HG02610 (cell line): ENCODE measurements around the gene PGS1.
"Not testable (repeated sequence)": the region's sequence is repeated elsewhere in the genome, so short reads cannot be mapped to it uniquely, and the experiment has no call there.

Experiments used
- ATAC-seq: cut with Tn5 transposase; IDR thresholded peaks from one replicate; pipeline ENCODE4 v1.9.1; 2021; ENCODE audit warnings: mild to moderate bottlenecking, moderate library complexity; ENCODE audit not compliant: unreplicated experiment

PGS1 gene

DNA sequence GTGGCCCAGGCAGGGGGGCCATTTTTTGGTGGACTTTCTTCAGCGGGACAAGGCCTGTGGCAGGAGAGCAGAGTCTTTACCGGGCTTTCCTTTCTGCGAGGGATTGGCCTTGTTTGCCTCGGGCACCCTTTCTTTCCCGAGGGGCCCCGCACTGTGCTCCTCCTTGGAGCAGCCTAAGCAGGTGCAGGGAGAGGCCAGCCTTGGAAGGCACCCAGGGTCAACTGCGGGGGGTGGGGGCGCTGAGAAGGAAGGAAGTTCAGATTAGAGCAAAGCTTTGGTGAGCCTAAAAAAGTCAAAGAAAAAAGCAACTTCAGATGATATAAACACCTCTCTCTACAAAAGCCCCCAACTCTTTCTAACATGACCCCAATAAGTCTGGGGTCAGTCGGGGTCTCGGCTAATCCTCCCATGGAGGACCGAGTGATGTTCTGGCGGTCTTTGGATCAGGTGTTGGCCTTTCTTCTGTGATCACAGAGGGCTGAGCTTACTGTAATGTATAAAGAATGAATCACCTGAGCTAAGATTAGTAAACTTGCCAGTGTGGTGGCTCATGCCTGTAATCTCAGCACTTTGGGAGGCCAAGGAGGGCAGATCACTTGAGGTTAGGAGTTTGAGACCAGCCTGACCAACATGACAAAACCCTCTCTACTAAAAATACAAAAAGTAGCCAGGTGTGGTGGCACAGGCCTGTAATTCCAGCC lies 63.0 kb downstream of the PGS1 start:
- ATAC-seq = no peak

- no peak for ATAC-seq
Observed at GRCh38 chr17:78442648-78443218, 64.3 kb downstream of the PGS1 start.

- ATAC-seq = no peak
Observed at GRCh38 chr17:78444392-78444791, 65.9 kb downstream of the PGS1 start.

DNA sequence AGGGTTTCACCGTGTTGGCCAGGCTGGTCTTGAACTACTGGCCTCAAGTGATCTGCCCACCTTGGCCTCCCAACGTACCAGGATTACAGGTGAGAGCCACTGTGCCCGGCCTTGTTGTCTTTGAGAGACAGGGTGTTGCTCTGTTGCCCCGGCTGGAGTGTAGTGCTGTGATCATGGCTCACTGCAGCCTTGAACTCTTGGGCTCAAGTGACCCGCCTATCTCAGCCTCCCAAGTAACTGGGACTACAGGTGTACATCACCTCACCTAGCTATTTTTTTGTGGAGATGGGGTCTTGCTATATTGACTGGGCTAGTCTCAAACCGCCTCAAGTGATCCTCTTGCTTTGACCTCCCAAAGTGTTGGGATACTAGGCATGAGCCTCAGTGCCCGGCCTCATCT lies 68.4 kb downstream of the PGS1 start:
- ATAC-seq = no peak

DNA sequence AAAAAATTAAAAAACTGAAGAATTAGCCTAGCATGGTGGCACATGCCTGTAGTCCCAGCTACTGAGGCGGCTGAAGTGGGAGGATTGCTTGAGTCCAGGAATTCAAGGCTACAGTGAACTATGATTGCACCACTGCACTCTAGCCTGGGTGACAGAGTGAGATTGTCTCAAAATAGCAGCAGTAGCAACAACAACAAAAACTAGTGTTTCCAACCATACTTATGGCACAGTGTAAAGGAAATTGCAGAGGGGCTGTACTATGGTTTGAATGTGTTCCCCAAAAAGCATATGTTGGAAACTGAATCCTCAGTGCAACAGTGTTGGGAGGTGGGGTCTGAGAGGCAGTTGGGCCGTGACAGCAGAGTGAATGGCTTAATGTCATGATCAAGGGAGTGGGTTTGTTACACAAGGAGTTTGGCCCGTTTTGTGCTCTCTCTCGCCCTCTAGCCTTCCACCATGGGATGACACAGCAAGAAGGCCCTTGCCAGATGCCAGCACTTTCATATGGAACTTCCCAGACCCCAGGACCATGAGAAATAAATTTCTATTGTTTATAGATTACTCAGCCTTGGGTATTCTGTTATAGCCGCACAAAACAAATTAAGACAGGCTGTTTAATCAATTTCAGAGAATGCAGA lies 70.0 kb downstream of the PGS1 start:
- ATAC-seq = no peak

GRCh38 chr17:78449983-78450595 lies 71.6 kb downstream of the PGS1 start:
- no peak for ATAC-seq

GRCh38 chr17:78450696-78451345 lies 72.4 kb downstream of the PGS1 start:
- ATAC-seq = no peak

- no peak for ATAC-seq
Observed at GRCh38 chr17:78451753-78452152, 73.3 kb downstream of the PGS1 start.

DNA sequence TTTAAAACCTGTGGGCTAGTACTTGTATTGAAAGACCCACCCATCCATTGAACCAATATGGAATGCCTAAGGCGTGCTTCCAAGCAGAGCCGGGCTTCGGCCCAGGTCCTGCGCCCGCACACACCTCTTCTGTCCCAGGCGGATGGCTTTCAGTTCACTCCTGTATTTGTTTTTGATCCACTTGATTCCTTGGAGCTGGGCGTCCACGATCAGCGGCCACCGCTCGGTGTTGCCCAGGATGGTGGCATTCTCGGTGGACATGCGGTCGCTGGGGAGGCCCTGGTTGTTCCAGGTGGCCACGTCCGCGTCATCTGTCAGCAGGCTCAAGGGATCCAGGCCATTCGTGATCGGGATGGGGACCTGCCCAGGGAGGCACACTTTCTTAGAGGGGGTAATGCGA lies 75.9 kb downstream of the PGS1 start:
- no peak for ATAC-seq

DNA sequence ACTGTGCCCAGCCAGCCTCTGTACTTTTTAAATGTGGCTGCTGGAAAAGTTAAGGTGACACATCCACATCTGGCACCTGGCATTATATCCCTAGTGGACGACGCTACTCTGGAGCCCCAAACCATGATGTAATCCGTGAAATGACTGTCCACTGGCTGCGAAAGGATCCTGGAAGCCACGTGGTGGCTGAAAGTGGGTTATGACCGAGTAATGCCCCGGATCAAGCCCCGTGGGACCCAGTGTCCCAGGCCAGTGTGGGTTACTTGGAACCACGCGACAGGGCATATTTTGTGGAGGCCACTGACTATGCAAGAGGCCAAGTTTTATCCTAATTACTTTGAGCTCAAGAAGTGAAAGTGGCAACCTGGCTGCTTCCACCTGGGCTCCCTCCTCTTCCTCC lies 79.6 kb downstream of the PGS1 start:
- no peak for ATAC-seq

DNA sequence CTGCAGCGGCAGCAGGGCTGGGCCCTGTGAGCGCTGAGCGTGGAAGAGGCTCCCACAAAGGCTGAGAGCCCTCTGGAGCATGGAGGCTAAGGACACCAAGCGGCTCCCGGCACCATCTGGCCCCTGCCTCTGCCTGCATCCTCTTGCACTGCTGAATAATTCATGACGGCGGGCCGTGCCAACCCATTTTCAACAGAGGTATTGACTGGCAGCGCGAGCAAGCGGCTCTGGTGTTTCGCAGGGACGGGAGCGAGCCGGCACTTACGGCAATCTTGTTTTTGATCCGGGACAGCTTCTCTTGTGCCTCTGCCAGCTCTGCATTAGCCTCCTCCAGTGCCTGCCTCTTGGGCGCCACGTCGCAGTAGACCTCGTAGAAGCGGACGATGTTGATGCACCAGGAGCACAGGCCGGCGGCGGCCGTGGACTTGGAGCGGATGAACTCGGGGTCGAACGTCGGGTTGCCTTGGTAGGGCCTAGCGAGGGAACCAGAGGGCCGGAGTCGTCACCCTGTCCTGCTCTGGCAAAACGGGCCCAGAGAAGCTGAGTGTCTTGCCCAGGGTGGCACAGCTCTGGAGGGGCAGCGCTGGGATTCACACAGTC lies 80.4 kb downstream of the PGS1 start:
- no peak for ATAC-seq

DNA sequence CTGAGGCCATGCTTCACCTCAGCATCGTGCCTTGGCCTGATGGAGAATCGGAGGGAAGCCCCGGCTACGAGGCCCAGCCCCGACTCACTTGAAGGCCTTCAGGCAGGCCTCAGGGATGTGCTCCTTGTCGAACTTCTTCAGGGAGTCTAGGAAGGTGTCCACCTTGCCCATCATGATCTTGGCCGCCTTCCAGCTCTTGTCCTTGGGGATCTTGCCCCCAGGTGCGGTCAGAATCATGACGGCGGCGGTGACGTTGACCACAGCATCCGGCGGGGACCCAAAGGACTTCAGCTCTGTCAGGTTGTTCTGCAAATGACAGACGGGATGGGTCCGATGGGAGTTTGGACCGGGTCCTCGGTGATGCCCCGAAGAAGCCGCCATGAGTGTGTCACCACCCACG lies 81.2 kb downstream of the PGS1 start:
- ATAC-seq = no peak

- no peak for ATAC-seq
Observed at GRCh38 chr17:78460176-78460675, 81.8 kb downstream of the PGS1 start.

GRCh38 chr17:78460951-78461798 lies 82.7 kb downstream of the PGS1 start:
- ATAC-seq = no peak

DNA sequence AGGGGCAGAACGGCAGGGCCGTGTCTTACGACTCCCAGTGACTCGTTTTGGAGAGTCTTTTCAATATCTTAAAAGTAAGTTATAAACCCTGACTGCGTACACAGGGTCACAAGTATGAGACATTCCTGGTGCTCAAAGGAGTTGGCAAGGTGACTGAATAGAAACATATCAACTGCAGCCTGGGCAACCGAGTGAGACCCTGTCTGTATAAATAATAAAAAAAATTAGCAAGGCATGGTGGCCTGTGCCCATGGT lies 83.3 kb downstream of the PGS1 start:
- no peak for ATAC-seq

DNA sequence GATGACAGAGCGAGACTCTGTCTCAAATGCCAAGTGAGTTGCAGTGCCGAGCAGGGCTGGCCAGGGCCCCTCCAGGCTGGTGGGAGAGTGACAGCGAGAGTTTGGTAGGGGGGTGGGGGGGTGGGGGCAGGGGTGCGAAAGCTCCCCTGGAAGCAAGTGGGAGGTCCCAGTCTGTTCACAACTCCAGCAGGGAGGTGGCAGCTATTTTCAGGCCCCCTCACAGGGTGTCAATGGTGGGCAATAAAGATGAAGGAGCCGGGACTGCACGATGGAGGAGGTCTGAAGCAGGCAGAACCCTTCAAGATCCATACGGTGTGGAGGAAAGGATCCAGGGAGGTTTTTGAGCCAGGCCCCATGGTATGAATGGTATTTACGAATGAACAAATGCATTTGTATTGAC lies 83.7 kb downstream of the PGS1 start:
- ATAC-seq = no peak

- not testable (repeated sequence) for ATAC-seq
Observed at GRCh38 chr17:78466109-78466785, 87.8 kb downstream of the PGS1 start.

- ATAC-seq = no peak
Observed at GRCh38 chr17:78466786-78467715, 88.6 kb downstream of the PGS1 start.

- no peak for ATAC-seq
Observed at GRCh38 chr17:78468366-78468765, 89.9 kb downstream of the PGS1 start.
